Mammary epithelial cell (primary cell): Measurements from ENCODE around the gene USP40.

Experiments used
- CTCF ChIP-seq, 2 donors: IDR thresholded peaks in 1 of 2; conservative IDR thresholded peaks in 1 of 2; 2 replicates each; pipeline ENCODE4 v1.5.1; 2011 to 2012; ENCODE audit warnings: inconsistent platforms in 2 of 2, low read length in 2 of 2, mild to moderate bottlenecking in 2 of 2, control low read depth in 1 of 2, low read depth in 1 of 2; ENCODE audit not compliant: insufficient read depth in 1 of 2; ENCODE audit errors: extremely low read depth in 1 of 2
- EZH2 ChIP-seq: IDR thresholded peaks from 2 replicates; pipeline ENCODE4 v1.6.1; 2012; ENCODE audit warnings: low read length, inconsistent platforms, borderline replicate concordance

GRCh38 chr2:233460726-233461441, 105.7 kb downstream of the USP40 start:
- no peak for TF ChIP-seq CTCF (conservative IDR thresholded peaks at IDR 0.05 in 1 of 2, IDR thresholded peaks at IDR 0.05 in 1 of 2; ENCODE audit: extremely low read depth in 1 of 2, insufficient read depth in 1 of 2, low read depth in 1 of 2, low read length in 2 of 2)
- no peak for TF ChIP-seq EZH2
